Transverse colon (tissue), 4 donors: ENCODE results near the gene KCNQ2.

Experiments
- EP300 ChIP-seq: sonication (generic); formaldehyde crosslinking; IDR thresholded peaks from one replicate; pipeline ENCODE4 v1.6.1; 2017; ENCODE audit warnings: antibody characterized with exemption, low read depth
- POLR2A ChIP-seq: fragments of 450-650 bp; IDR thresholded peaks from one replicate; pipeline ENCODE4 v1.6.1; 2016; ENCODE audit warnings: antibody characterized with exemption, mild to moderate bottlenecking, moderate library complexity
- POLR2AphosphoS5 ChIP-seq, 3 donors: sonication (generic); formaldehyde crosslinking; IDR thresholded peaks; one replicate each; pipeline ENCODE4 v1.6.1; 2016; ENCODE audit warnings: antibody characterized with exemption in 3 of 3
- TF ChIP-seq, protein P1 (sequence below), 5 experiments: fragments of 200-600 bp in 3 of 5; fragments of 450-650 bp in 2 of 5; sonication (generic) in 3 of 5; IDR thresholded peaks; 1 replicate in 2 of 5; 2 replicates in 3 of 5; pipeline ENCODE4 v1.5.1; 2016 to 2017; ENCODE audit warnings: antibody characterized with exemption in 5 of 5, inconsistent platforms in 3 of 5, mild to moderate bottlenecking in 2 of 5, moderate library complexity in 1 of 5

DNA sequence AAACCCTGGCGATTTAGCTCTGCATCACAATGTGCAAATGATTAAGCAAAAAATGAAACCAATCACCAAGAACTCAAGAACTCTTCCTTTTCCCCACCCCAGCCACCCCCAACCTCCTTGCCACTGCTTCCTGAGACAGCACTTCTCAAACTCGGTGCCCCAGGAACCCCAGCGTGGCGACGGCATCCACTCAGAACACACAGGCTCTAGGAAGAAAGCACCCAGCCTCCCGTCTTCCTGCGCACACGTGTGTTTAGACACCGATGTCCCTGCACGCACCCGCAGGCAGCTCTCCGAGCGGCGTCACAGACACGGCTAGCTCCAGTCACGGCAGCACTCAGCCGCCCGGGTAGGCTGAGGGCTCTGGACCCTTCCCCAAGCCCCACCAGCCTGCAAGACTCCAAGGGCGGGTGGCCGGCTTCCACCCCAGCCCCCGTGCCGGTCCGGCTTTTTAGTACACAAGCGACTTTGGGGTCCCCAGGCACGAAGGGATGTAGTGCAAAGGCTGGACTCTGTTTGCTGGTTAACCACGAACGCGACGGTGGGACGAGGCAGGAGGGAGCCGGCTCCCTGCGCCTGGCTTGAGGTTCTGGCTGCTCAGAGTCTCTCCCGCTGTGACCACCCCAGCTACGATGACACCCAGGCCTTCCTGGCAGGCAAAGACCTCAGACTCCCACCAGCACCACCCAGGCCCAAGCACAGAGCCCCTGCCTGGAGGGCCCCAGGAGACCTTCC is 51.9 kb downstream of the KCNQ2 start:
- TF ChIP-seq, protein P1, sequence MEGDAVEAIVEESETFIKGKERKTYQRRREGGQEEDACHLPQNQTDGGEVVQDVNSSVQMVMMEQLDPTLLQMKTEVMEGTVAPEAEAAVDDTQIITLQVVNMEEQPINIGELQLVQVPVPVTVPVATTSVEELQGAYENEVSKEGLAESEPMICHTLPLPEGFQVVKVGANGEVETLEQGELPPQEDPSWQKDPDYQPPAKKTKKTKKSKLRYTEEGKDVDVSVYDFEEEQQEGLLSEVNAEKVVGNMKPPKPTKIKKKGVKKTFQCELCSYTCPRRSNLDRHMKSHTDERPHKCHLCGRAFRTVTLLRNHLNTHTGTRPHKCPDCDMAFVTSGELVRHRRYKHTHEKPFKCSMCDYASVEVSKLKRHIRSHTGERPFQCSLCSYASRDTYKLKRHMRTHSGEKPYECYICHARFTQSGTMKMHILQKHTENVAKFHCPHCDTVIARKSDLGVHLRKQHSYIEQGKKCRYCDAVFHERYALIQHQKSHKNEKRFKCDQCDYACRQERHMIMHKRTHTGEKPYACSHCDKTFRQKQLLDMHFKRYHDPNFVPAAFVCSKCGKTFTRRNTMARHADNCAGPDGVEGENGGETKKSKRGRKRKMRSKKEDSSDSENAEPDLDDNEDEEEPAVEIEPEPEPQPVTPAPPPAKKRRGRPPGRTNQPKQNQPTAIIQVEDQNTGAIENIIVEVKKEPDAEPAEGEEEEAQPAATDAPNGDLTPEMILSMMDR (IDR thresholded peaks at IDR 0.05), result no peak
- TF ChIP-seq EP300, result no peak
- TF ChIP-seq POLR2AphosphoS5 (IDR thresholded peaks at IDR 0.05), result no peak
- TF ChIP-seq POLR2A, result no peak
